UCSD-AML1 (cell line): ENCODE results near the gene MCL1.
A peak's percentile ranks its signal among the peaks of the same experiment; 100 is the strongest.

Source experiments
- DNase-seq: peaks from one replicate; lab custom pipeline; 2025; ENCODE audit not compliant: unreplicated experiment; lab: John Stamatoyannopoulos, UW

MCL1 gene

GRCh38 chr1:150558303-150558704, 21.1 kb downstream of the MCL1 start:
- DNase-seq = no peak

DNA sequence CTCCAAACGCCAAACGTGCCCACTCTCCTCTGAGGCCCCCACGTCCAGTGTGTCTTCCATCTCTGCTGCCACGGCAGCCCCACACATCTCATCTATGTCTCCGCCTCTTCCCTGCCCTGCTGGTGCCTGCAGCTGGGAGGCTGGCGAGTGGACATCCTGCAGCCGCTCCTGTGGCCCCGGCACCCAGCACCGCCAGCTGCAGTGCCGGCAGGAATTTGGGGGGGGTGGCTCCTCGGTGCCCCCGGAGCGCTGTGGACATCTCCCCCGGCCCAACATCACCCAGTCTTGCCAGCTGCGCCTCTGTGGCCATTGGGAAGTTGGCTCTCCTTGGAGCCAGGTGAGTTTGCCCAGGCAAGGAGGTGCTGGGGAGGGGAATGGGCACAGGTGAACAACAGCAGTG, 21.6 kb downstream of the MCL1 start:
- no peak for DNase-seq

DNA sequence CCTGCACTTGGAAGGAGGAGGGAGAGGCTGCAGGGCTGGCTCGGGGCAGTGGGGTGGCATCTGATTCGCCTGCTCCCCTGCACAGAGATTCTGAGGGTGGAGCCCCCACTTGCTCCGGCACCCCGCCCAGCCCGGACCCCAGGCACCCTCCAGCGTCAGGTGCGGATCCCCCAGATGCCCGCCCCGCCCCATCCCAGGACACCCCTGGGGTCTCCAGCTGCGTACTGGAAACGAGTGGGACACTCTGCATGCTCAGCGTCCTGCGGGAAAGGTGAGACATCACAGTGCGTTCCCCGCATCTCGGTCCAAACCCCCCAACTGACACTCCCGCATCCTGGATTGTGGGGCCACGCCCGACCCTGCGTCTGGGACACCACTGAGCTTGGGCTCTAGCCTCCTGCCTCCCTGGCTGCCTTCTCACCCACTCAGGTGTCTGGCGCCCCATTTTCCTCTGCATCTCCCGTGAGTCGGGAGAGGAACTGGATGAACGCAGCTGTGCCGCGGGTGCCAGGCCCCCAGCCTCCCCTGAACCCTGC, 22.3 kb downstream of the MCL1 start:
- DNase-seq = no peak

DNA sequence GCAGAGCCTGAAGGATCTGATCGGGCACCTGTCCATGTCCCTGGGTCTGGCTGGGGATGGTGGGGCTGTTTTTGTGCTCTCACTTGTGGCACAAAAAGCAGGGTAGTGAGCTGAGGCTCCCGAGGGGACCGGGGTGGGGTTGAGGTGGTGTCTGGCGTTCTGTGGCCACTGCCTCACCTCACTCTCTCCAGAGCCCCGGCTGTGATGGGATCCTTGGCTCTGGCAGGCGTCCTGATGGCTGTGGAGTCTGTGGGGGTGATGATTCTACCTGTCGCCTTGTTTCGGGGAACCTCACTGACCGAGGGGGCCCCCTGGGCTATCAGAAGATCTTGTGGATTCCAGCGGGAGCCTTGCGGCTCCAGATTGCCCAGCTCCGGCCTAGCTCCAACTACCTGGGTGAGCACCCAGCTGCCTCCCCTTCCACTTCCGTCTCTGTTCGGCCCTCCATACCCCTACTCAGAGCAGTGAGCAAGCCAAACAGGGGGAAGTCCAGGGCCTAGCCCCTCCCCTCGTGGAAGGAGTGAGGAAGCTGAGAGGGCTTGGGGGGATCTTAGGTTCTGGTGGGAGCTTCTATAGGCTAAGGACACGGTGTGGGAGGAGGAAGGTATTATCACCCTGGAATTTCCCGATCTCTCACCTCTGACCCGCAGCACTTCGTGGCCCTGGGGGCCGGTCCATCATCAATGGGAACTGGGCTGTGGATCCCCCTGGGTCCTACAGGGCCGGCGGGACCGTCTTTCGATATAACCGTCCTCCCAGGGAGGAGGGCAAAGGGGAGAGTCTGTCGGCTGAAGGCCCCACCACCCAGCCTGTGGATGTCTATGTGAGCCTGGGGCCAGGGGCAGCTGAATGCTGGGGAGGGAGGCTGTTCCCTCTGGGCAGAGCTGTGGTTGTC, 23.2 kb downstream of the MCL1 start:
- no peak for DNase-seq

DNA sequence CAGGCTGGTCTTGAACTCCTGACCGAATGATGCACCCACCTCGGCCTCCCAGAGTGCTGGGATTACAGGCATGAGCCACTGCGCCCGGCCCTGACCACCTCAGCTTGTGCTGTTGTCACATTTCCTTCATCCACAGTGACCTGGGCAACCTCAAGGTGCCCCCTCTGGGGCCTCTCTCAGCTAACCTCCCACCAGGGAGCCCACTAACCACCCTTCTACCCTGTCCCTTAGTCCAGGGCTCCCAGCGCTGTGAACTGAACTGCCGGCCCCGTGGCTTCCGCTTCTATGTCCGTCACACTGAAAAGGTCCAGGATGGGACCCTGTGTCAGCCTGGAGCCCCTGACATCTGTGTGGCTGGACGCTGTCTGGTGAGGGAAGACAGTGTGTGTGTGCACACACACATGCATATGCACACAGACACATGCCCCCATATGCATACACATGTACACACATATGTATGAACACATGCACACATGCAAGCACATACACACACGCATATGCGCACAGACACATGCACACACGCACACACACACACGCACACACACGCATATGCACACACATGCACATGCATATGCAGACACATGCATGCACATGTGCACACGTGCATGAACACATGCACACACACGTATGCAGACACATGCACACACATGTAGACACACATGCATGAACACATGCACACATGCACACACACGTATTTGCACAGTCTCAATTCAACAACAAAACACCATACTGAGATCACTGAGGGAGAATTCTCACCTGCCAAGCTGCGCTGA, 24.0 kb downstream of the MCL1 start:
- DNase-seq = no peak

DNA sequence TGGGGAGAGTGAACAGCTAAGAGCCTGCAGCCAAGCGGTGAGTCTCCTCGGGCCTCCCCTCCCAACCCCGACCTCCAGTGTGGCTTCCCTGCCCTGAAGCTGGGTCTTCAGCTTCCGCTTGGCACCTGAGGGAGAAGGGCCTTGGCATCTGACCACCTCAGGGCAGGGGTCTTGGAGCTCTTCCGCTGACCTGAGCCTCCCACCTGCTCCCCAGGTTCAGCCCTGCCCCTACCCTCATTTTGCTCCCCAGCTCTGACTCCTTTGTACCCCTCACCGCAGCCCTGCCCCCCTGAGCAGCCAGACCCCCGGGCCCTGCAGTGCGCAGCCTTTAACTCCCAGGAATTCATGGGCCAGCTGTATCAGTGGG, 25.3 kb downstream of the MCL1 start:
- no peak for DNase-seq

DNA sequence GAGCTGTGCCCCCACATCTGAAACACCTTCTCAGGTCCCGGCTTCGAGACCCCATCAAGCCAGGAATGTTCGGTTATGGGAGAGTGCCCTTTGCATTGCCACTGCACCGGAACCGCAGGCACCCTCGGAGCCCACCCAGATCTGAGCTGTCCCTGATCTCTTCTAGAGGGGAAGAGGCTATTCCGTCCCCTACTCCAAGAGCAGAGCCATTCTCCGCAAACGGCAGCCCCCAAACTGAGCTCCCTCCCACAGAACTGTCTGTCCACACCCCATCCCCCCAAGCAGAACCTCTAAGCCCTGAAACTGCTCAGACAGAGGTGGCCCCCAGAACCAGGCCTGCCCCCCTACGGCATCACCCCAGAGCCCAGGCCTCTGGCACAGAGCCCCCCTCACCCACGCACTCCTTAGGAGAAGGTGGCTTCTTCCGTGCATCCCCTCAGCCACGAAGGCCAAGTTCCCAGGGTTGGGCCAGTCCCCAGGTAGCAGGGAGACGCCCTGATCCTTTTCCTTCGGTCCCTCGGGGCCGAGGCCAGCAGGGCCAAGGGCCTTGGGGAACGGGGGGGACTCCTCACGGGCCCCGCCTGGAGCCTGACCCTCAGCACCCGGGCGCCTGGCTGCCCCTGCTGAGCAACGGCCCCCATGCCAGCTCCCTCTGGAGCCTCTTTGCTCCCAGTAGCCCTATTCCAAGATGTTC, 25.9 kb downstream of the MCL1 start:
- no peak for DNase-seq

DNA sequence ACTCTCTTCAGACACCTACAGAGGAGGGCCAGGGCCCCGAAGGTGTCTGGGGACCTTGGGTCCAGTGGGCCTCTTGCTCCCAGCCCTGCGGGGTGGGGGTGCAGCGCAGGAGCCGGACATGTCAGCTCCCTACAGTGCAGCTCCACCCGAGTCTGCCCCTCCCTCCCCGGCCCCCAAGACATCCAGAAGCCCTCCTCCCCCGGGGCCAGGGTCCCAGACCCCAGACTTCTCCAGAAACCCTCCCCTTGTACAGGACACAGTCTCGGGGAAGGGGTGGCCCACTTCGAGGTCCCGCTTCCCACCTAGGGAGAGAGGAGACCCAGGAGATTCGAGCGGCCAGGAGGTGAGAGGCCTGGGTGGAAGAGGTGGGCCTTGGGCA, 26.5 kb downstream of the MCL1 start:
- DNase-seq = no peak

DNA sequence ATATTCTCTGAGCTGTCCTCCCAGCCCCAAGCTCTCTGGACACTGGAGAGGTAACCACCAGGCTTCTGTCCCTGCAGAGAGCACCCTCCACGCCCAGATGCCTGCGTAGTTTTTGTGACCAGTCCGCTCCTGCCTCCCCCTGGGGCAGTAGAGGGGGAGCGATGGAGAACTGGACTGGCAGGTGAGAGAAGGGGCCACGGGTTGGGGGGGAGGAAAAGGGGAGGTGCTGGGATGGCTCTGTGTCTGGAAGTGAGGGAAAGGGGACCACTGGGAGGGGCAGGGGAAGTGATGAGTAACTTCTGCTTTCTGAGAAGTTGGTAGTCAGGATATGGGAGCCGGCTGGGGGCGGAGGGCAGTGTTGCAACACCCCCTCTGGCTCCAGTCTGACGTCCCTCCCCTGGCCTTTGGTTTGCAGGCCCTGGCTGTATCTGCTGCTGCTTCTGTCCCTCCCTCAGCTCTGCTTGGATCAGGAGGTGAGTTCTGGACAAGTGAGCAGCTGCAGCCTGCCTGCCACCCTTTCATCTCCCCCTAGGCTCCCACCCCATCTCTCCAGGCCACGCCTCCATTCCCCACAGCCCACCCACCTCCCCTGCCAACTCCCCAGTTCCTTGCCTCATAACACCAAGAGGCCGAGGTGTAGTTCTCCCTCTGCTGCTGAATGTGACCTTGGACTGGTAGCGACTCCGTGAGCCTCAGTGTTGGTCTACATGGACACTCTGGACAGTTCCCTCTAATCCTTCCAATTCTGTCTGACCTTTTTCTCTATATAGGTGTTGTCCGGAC, 27.1 kb downstream of the MCL1 start:
- DNase-seq = peak; percentile 88

DNA sequence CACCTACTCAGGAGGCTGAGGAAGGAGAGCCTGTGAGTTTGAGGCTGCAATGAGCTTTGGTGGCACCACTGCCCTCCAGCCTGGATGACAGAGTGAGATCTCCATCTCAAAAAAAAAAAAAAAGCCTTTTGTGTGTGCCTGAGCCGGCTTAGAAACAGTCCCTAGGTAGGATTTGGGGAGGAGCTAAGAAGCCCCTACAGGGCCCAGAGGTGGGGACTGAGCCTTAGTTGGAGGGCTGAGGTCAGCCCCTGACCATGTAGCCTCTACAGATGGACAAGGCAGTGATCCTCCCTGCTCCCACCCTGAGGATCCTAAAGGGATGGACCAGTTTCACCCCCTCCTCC, 27.7 kb downstream of the MCL1 start:
- DNase-seq = no peak

DNA sequence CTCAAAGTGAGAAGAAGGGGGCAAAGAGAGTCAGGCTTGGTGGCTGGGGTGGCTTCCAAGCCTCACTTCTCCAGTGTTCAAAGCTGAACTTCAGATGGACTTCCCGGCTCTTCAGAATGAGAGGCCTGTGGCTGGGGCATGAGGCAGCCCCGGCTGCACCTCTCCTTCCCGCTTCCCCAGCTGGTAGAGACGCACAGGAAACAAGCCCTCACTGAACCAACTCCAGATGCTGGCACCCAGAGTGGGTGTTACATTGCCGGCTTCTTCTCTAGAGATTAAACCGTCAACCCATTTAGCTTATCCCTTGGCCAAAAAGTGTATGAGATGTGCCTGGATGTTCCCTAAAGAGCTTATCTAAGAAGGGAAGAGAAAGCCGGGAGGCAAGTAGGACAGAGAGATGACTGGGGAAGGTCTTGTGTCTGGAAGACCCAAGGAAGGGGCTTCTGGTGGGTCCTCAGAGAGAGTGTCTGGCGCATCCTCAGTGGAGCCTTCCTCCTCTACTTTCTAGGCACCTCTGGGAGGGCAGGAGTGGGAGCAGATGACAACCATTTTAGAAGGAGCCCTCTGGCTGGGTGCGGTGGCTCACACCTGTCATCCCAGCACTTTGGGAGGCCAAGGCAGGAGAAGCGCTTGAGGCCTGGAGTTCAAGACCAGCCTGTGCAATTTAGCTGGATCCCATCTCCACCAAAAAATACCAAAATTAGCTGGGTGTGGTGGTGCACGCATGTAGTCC, 28.2 kb downstream of the MCL1 start:
- DNase-seq = peak; percentile 57

GRCh38 chr1:150550222-150551050, 29.0 kb downstream of the MCL1 start:
- DNase-seq = no peak

DNA sequence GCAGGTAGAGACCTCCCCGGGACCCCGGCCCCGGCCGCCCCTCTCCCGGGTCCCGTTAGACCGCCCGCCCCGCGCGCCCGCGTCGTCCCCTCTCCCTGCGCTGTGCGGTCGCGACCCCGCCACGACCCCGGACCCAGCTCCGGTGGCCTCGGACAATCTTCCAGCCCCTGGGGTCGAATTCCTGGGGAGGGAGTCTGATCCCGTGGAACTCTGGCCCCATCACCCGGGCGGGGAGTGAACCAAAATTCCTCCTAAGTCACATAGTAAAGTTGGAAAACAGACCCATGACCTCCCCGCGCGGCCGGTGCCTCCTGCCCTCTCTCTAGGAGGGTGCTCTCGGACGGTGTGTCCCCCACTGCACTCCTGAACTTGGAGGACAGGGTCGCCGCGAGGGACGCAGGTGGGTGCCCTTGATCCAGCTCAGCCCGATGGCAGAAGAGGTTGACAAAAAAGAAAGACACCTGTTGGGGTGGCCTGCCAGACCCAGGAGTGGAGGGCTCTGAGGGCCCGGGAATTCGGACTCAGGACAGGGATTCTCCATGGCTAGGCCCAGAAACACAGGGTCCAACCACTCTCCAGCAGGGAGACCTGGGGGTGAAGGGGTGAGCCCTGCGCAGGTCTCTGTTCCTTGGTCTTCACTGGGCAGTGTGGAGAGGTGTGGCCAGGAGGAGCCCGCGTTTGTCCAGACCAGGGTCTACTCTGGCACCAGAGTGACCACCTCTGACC, 29.8 kb downstream of the MCL1 start:
- no peak for DNase-seq

GRCh38 chr1:150548632-150549495, 30.5 kb downstream of the MCL1 start, which contains the start of gene ADAMTSL4:
Gene ADAMTSL4, plus strand, starts transcription at chr1:150549408. Its CDS starts 2,881 bp downstream, at chr1:150552289.
- peak; percentile 66 for DNase-seq

GRCh38 chr1:150548324-150548631, 31.1 kb downstream of the MCL1 start:
- no peak for DNase-seq

GRCh38 chr1:150546294-150546937, 33.0 kb downstream of the MCL1 start:
- no peak for DNase-seq

GRCh38 chr1:150545486-150546032, 33.9 kb downstream of the MCL1 start:
- DNase-seq = no peak
